ENCODE results near the gene ZNF469. TPM values are rescaled to one million over a fixed set of nuclear protein-coding genes. Genes with fewer than 3 reads are reported as not detected.

ZNF469 gene
- total RNA-seq, 1 experiment from 2014 or later = 3.2 TPM

- Mint-ChIP-seq H3K27me3 (ENCODE audit: low read depth) (peaks cover 25% of the 10 kb centered on the region), H3K4me3 (no peak overlapping the region), H3K9me3 (no peaks in the 10 kb centered on the region), H3K36me3 (no peaks in the 10 kb centered on the region), H3K4me1 (peaks cover 2% of the 10 kb centered on the region; the same call in 1 of the 2 replicates), H3K27ac (peak overlapping the region; percentile 83; the same call in 1 of the 2 replicates)
- CTCF ChIA-PET = interaction anchor here (0.8 kb wide), 1 partner anchor 48 kb away, joined by 3 read pairs; no protein-coding TSS in a partner anchor
- POLR2A ChIA-PET = no interaction called here
- no peak for DNase-seq (ENCODE audit: low spot score)
- TF ChIP-seq AR (CRISPR knock-in tag; IDR thresholded peaks at IDR 0.05) = no peak
- no peak for TF ChIP-seq ATF3 (CRISPR knock-in tag; conservative IDR thresholded peaks at IDR 0.05)
- TF ChIP-seq ZBTB21 (CRISPR knock-in tag; IDR thresholded peaks at IDR 0.05; ENCODE audit: borderline replicate concordance) = no peak
- no peak for TF ChIP-seq FOXP1 (CRISPR knock-in tag; IDR thresholded peaks at IDR 0.05; ENCODE audit: borderline replicate concordance)
- no peak for TF ChIP-seq CREM (CRISPR knock-in tag; IDR thresholded peaks at IDR 0.05)
- no peak for TF ChIP-seq ZNF416 (CRISPR knock-in tag; IDR thresholded peaks at IDR 0.05)
- no peak for TF ChIP-seq JAZF1 (CRISPR knock-in tag; IDR thresholded peaks at IDR 0.05)
- no peak for ATAC-seq
These were observed 6.4 kb downstream of the ZNF469 start for GRCh38 chr16:88389191-88389590.

- DNase-seq (ENCODE audit: low spot score) (no peak), ATAC-seq (no peak)
- Mint-ChIP-seq H3K36me3 (no peaks in the 10 kb centered on the region), H3K9me3 (no peaks in the 10 kb centered on the region), H3K4me3 (no peak overlapping the region), H3K27ac (no peak overlapping the region), H3K27me3 (ENCODE audit: low read depth) (peaks cover 20% of the 10 kb centered on the region), H3K4me1 (no peaks in the 10 kb centered on the region)
- CTCF ChIA-PET = interaction anchor here (0.8 kb wide), 1 partner anchor 48 kb away, joined by 3 read pairs; no protein-coding TSS in a partner anchor
- POLR2A ChIA-PET = no interaction called here
- no peak for TF ChIP-seq IRF1 (CRISPR knock-in tag; IDR thresholded peaks at IDR 0.05)
- TF ChIP-seq, protein P1, sequence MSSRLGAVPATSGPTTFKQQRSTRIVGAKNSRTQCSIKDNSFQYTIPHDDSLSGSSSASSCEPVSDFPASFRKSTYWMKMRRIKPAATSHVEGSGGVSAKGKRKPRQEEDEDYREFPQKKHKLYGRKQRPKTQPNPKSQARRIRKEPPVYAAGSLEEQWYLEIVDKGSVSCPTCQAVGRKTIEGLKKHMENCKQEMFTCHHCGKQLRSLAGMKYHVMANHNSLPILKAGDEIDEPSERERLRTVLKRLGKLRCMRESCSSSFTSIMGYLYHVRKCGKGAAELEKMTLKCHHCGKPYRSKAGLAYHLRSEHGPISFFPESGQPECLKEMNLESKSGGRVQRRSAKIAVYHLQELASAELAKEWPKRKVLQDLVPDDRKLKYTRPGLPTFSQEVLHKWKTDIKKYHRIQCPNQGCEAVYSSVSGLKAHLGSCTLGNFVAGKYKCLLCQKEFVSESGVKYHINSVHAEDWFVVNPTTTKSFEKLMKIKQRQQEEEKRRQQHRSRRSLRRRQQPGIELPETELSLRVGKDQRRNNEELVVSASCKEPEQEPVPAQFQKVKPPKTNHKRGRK (CRISPR knock-in tag; IDR thresholded peaks at IDR 0.05; ENCODE audit: borderline replicate concordance) = no peak
- no peak for TF ChIP-seq ZNF232 (CRISPR knock-in tag; IDR thresholded peaks at IDR 0.05)
- no peak for TF ChIP-seq ZBTB43 (CRISPR knock-in tag; IDR thresholded peaks at IDR 0.05)
- no peak for TF ChIP-seq OVOL2 (CRISPR knock-in tag; IDR thresholded peaks at IDR 0.05; ENCODE audit: borderline replicate concordance)
- TF ChIP-seq CBFB (CRISPR knock-in tag; IDR thresholded peaks at IDR 0.05; ENCODE audit: low read depth) = no peak
- TF ChIP-seq ZNF263 (CRISPR knock-in tag; IDR thresholded peaks at IDR 0.05; ENCODE audit: low read depth) = no peak
- no peak for TF ChIP-seq FOXP1 (CRISPR knock-in tag; IDR thresholded peaks at IDR 0.05; ENCODE audit: borderline replicate concordance)
- no peak for TF ChIP-seq JUN (CRISPR knock-in tag; IDR thresholded peaks at IDR 0.05)
- no peak for TF ChIP-seq SOX15 (CRISPR knock-in tag; IDR thresholded peaks at IDR 0.05)
These were observed 6.9 kb downstream of the ZNF469 start for GRCh38 chr16:88389621-88390160.

Data from WTC11 (cell line).